Embryonic facial prominence (tissue), 1 donor: ENCODE measurements around the gene PTPRT.

ENCODE experiments used
- DNase-seq: peaks from one replicate; pipeline ENCODE4 v3.0.0-alpha.2; 2016; ENCODE audit errors: extremely low spot score

The PTPRT gene

GRCh38 chr20:42611889-42612837, 577.5 kb downstream of the PTPRT start:
- DNase-seq, result peak; percentile 7

DNA sequence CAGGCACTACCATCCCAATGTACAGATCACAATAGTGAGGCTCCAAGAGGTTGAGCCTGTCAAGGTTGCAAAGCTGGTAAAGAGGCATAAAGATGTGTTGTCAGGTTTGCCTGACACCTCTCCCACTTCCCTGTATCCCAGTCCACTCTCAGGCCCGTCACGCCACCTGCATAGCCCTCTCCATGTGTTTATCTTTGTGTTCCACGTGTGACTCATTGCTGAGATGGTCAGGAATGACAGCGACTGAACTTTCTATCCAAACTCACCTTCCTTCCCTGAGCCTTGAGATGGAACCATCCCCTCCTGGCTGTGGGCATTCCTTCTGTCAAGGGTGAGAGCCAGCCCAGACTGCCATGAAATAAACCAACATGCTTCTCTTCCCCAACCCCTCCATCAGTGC, 578.3 kb downstream of the PTPRT start:
- DNase-seq, result no peak

- no peak for DNase-seq
Measured at GRCh38 chr20:42610070-42610469, 579.6 kb downstream of the PTPRT start.

GRCh38 chr20:42609618-42610017, 580.1 kb downstream of the PTPRT start:
- DNase-seq, result no peak

DNA sequence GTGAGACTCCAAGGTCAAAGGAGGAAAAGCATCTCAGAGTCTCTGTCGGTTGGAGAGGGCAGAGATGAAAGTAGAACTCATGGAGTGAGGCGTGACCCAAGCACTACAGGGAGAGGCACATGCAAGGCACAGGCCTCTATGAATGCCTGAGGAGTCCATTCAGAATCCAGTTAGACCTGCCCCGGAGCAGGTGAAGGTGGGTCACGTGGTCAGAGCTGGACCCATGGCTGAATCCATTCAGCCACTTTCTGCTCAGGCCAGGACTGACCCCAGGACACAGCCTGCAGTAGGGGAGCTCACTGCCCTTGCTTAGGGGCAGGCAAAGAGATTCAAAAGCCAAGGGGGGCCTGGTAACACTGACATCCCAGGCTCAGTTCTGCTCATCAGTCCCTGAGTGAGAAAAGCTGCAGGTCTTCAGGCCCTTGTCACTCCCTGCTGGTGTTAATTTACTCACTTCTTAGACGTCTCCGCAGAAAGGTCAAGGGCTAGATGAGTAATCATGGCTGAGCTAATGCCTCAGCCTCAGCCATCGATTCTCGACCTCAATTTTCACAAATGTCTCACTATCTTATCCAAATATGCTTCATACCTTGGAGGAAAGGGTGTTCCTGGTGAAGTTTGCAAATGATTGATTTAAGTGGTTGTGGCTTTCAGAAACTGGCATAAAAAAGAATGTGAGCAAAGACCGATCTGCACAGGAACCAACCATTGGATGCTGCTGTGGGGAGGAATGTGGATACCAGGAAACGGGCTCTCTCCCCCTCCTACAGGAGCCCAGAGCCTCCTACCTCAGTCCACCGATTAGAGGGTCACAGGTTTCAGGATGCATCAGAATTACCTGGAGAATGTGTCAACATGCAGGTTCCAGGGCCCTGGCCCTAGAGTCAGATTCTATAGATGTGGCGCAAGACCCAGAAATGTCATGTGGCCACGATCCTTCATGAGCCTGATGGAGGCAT, 584.4 kb downstream of the PTPRT start:
- DNase-seq, result no peak

DNA sequence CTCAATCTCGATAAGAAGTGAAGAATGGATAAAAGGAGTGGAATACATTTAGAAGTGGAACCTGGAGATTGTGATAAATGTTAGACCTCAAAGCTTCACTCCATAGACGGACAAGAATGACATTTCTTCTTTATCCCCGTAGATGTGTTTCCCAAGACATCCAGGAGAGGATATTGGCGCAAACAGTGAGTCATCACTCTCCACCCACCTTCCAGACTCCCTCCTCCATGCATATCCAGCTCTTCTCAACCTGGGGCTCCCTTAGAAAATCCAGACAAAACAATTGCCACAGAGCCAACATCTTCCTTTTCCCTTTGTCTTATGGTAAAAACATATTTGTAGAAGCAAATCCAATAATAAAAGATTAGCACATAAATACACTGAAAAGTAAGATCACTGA, 586.1 kb downstream of the PTPRT start:
- DNase-seq, result no peak

- DNase-seq, result no peak
Measured at GRCh38 chr20:42598581-42598980, 591.1 kb downstream of the PTPRT start.

DNA sequence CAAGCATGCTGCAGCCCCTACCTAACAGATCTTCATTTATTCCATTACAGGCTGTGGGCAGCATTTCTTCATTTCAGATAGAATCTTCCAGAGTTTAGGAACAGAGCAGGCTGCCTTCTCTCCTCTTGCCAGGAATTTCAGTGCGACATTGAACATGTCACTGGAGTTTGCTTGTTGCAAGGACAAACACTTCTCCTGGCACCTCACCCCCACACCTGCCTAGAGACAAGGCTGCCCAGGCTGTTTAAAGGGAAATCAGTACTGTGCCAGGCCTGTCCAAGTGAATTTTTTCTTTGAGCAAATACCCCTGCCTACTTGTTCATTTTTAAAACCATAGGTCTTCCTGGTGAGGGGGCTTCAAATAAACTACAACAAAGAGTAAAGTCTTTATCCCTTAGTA, 594.1 kb downstream of the PTPRT start:
- no peak for DNase-seq

DNA sequence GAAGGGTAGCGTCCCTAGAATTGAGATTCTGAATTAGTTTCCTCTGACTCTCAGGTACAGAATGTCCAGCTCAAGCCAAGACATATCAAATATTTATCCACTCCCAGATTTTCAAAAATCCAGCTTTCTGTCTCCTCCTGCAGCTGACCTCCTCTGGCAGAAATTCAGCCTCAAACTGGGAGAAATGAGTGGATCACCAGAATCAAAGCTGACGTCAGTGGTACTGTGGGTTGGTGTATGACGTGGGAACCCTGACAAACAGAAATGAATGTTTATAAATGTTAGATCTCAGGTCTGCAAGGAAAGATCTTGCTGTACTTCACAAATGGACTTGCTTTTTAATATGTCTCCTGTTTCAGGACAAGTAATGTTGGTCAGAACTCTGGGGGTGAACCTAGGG, 595.0 kb downstream of the PTPRT start:
- DNase-seq, result no peak

- DNase-seq, result no peak
Measured at GRCh38 chr20:42594011-42594410, 595.7 kb downstream of the PTPRT start.

GRCh38 chr20:42589976-42590639, 599.6 kb downstream of the PTPRT start:
- no peak for DNase-seq

GRCh38 chr20:42588847-42589246, 600.9 kb downstream of the PTPRT start:
- no peak for DNase-seq

DNA sequence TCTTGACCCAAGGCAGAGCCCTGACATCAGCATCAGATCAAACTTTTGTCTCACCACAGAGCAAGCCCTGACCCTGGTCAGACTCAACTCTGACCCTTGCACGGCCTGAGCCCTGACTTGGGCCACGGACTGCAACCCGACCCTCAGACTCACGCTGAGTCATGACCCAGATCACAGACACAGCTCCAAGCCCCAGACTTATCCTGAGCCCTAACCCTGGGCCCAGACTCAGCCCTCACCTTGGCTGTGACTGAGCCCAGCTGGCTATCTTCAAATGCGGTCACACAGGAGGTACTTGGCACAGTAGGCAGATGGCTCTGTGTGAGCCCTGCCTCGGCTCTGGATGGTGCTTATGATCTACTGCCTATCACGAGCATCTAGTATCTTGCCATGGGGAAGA, 602.3 kb downstream of the PTPRT start:
- no peak for DNase-seq

GRCh38 chr20:42581311-42581710, 608.4 kb downstream of the PTPRT start:
- DNase-seq, result no peak

DNA sequence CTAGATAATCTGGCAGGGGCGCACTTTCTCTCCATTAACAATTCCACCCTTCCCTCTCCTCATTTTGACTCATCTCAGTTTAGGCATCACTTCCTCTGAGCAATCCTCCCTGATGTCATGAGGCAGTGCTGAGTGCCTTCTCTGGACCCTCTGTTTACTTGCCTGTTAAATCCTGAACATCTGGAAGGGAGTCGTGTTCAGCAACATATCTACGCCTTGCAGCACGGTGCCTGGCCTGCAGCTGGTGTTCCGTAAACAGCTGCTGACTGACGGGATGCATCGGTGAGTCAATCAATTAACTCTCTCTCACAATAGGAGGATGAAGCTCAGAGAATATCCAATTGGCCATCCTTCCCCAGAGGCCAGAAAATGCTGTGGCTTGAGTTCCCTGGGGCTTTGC, 613.5 kb downstream of the PTPRT start:
- no peak for DNase-seq

DNA sequence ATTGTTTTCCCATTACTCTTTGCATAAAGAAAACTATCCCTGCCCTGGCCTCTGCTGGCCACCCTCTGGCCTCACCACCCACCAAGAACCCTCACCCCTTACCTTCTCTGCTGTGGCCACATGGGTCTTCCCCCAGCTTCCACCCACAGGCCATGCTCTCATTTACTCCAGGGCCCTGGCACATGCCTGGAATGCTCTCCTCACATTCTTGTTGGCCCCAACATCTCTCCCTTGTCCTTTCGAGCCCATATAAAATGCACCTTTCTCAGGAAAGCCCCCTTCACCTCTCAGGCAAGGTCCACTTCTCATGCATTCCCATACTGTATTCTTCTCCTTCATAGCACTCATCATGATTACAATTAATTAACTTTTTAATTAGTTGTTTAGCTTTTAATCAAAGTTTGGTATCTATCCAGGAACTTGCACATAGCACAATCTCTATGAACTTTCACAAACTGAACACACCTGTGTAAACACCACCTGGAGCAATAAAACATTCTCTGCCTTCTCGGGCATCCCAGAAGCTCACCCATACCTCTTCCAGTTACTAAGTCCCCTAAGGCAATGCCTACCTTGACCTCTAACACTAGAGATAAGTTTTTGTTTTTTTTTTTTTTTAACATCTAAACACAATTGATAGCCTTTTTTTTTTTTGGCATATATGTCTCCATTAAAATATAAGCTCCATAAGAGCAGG, 617.2 kb downstream of the PTPRT start:
- DNase-seq, result no peak

DNA sequence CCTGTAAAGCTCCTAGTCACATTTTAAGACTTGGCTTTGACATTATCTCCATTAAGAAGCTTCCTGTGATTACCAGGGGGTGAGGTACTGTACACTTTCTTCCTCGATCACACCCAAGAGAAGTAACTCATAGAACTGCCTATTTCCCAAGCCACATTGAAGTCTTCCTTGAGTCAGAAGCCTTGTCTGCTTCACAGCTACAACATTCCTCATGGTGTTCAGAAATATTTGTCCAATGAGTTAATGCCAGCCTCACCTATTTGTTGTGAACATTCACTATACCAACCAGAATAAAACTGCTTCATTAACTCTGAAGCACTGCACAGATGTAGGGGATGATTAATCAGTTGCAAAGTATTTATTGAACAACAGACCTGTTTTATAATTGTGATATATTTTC, 622.3 kb downstream of the PTPRT start:
- no peak for DNase-seq

DNA sequence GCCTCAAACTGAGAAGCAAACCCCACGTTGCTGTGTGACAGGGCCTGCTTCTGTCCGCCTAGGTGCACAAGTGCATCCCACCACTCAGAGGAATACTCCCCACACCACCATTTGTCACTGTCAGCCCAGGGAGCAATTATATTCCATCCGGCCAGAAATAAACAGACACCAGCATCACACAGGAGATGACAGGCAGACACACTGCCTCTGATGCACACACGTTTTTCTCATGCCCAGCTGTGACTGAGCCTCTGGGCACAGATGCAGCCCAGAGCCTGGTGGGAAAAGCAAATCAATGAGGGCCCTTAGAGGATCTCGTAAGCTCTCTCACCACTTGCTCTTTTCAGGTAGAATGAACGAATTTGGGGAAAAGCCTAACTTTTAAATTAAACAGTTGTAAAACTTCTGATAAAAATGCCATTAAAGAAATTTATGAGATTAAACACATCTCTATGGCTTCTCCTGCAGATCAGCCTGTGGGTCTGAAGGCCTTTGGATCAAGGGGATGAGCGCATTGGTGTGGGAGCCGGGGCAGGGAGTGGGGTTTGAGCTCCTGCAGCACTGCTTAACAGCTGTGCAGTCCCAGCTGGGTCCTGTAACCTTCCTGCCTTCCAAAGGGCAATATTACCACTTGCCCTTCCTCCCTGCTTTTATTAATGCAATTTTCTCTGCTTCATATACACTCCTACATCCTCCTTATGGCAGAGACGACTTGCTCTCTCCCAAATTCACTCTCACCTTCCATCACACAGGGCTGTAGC, 624.3 kb downstream of the PTPRT start:
- no peak for DNase-seq

- DNase-seq, result no peak
Measured at GRCh38 chr20:42559665-42560064, 630.0 kb downstream of the PTPRT start.

GRCh38 chr20:42556575-42556974, 633.1 kb downstream of the PTPRT start:
- DNase-seq, result no peak

DNA sequence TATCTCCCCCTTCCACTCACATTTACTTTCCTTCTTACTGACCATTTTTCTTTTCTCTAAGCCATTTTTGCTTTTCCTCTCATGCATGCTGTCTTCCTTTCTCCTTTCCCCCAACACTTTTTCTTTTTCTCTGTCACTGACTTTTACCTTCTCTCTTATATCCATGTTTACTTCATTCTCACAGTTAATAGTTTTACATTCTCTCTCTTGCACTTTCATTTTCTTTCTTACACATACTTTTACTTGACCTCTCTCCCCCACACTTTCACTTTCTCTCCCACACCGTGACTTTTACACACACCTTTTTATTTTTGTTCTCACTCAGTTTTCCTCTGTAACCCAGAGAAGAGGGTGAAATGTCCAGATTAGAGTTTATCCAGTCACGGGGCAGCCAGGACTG, 636.3 kb downstream of the PTPRT start:
- DNase-seq, result no peak
